ENCODE measurements around the gene TMC5. TPM values are rescaled to one million over a fixed set of nuclear protein-coding genes. Genes with fewer than 3 reads are reported as not detected.

TMC5 gene
- total and polyA plus RNA-seq, 2 of the 8 experiments (the other 6 are each of a cell fraction or from before 2014, with no cell fraction given) = 1.6 to 1.8 TPM

DNA sequence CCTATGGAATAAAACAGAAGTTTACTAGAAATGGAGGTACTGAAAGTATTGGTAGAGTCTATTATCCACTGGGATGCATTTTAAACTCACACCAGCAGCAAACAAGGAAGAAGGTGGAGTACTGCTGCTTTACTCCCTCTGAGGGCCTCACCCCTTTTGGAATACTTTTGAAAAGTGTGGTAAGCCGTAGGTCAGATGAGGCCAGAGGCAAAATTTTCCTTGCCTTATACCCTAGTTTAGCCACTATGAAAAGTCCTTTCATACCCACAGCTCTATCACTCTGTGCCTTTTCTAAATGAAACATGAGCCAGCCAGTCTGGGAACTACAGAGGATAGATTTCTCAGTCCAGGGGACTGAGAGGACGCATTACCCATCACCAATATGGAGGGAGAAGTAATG is 90.2 kb downstream of the TMC5 start:
- H4K20me1 ChIP-seq (replicated peaks in 1 of 2; ENCODE audit: control insufficient read depth in 1 of 2, insufficient read depth in 2 of 2, low read length in 2 of 2) = no peaks in the 10 kb centered on the region
- ChIA-PET CTCF (ENCODE audit: partially characterized antibody) (interaction anchor here (0.8 to 9.0 kb wide), 3 partner anchors 13 to 118 kb away, joined by 3 to 113 read pairs (median 5); no protein-coding TSS in a partner anchor), POLR2A (ENCODE audit: partially characterized antibody) (interaction anchor here (0.9 to 1.2 kb wide), 2 partner anchors 11 to 13 kb away, joined by 3 to 5 read pairs; partner anchors contain the start of gene GDE1)
- no peaks in the 10 kb centered on the region; the same call in 1 of the 2 replicates for H3K79me1 ChIP-seq (ENCODE audit: low read depth, low read length)
- 94% methylated on average over 2 of the region's 2 CpGs; no CpG with 5 or more reads in 1 of the 2 experiments for WGBS, 2 experiments (ENCODE audit: extremely low coverage in 1 of 2, insufficient coverage in 1 of 2, insufficient read length in 1 of 2, insufficient replicate concordance in 2 of 2, low coverage in 1 of 2, low lambda C conversion rate in 2 of 2, missing lambda C conversion rate in 1 of 2)
- no peak overlapping the region for H4K8ac ChIP-seq (ENCODE audit: extremely low read depth, insufficient read depth, low read length)
- H3K9me3 ChIP-seq (ENCODE audit: insufficient read depth in 2 of 2, low read depth in 1 of 2, low read length in 1 of 2) = no peaks in the 10 kb centered on the region
- H2BK12ac ChIP-seq (ENCODE audit: low read depth, low read length) = no peak overlapping the region
- no peak overlapping the region for H3K14ac ChIP-seq (ENCODE audit: insufficient read length)
- H2BK20ac ChIP-seq (ENCODE audit: low read length) = no peak overlapping the region
- no peaks in the 10 kb centered on the region; a peak in 1 of 4 replicates for H3K79me2 ChIP-seq (ENCODE audit: control insufficient read depth in 1 of 2, insufficient read depth in 2 of 2, low read length in 2 of 2)
- no peaks in the 10 kb centered on the region for H3K27me3 ChIP-seq (replicated peaks in 1 of 4; ENCODE audit: control insufficient read depth in 3 of 4, extremely low read depth in 1 of 4, insufficient read depth in 3 of 4, low read length in 3 of 4)
- no peak overlapping the region for H3K23ac ChIP-seq (ENCODE audit: insufficient read length)
- H3K23me2 ChIP-seq (ENCODE audit: low read depth, low read length) = no peaks in the 10 kb centered on the region
- no peak overlapping the region for H3K56ac ChIP-seq (replicated peaks; ENCODE audit: insufficient read length, low read depth, low read length)
- H4K5ac ChIP-seq (ENCODE audit: insufficient read length, low read depth, low read length) = no peak overlapping the region
- no peaks in the 10 kb centered on the region for H3K4me1 ChIP-seq (replicated peaks in 1 of 4; ENCODE audit: control insufficient read depth in 3 of 4, insufficient read depth in 4 of 4, low read length in 3 of 4)
- H2AK5ac ChIP-seq (ENCODE audit: low read depth, low read length) = no peak overlapping the region
- no peak overlapping the region for H2BK15ac ChIP-seq (ENCODE audit: low read length)
- H3K27ac ChIP-seq (ENCODE audit: low read depth, low read length) = no peak overlapping the region
- no peak overlapping the region for H2AFZ ChIP-seq (ENCODE audit: low read length)
- H4K91ac ChIP-seq (replicated peaks; ENCODE audit: insufficient read length, low read length) = no peak overlapping the region
- H3K18ac ChIP-seq (ENCODE audit: extremely low read depth, low read length) = no peak overlapping the region
- FAIRE-seq (no peak), DNase-seq (ENCODE audit: low read depth in 1 of 2, low spot score in 2 of 2) (no peak)
- H2BK120ac ChIP-seq (replicated peaks; ENCODE audit: low read depth, low read length) = no peak overlapping the region
- no peak overlapping the region for H3K4me3 ChIP-seq (ENCODE audit: extremely low read depth in 1 of 4, insufficient read depth in 2 of 4, low read depth in 3 of 4, low read length in 4 of 4)
- H3K36me3 ChIP-seq (ENCODE audit: control insufficient read depth in 2 of 4, insufficient read depth in 4 of 4, low read length in 3 of 4) = peaks cover 2 to 53% (median 25%) of the 10 kb centered on the region in 4 experiments; a peak in 7 of 8 replicates
- H3K4me2 ChIP-seq (ENCODE audit: insufficient read depth in 1 of 2, low read depth in 2 of 2, low read length in 2 of 2) = no peak overlapping the region
- H3K4ac ChIP-seq (replicated peaks; ENCODE audit: insufficient read length, low read depth, low read length) = no peak overlapping the region
- H3K9ac ChIP-seq (replicated peaks in 1 of 4; ENCODE audit: extremely low read depth in 1 of 4, low read depth in 3 of 4, low read length in 3 of 4) = no peak overlapping the region
- no peak overlapping the region for H2BK5ac ChIP-seq (ENCODE audit: low read depth, low read length)
- TF ChIP-seq GABPA (IDR thresholded peaks at IDR 0.05; ENCODE audit: borderline replicate concordance, insufficient read depth, low read length) (no peak), EP300 (IDR thresholded peaks at IDR 0.05; ENCODE audit: borderline replicate concordance in 1 of 2, low read depth in 2 of 2, low read length in 2 of 2) (no peak), CHD2 (IDR thresholded peaks at IDR 0.05; ENCODE audit: low read length) (no peak), BACH1 (IDR thresholded peaks at IDR 0.05; ENCODE audit: low read length) (no peak), NRF1 (IDR thresholded peaks at IDR 0.05; ENCODE audit: low read depth, low read length) (no peak), RNF2 (IDR thresholded peaks at IDR 0.05; ENCODE audit: borderline replicate concordance, low read depth, low read length, missing control alignments, poor library complexity, severe bottlenecking) (no peak)
